Suprapubic skin (tissue), 4 donors: Measurements from ENCODE around the gene EIF3K. TPM values are rescaled to one million over a fixed set of nuclear protein-coding genes. Genes with fewer than 3 reads are reported as not detected.

Experiments
- DNase-seq, 2 donors: peaks; one replicate each; pipeline ENCODE4 v3.0.0-alpha.2; 2019; ENCODE audit warnings: low spot score in 2 of 2
- H3K27ac ChIP-seq: fragments of 200-600 bp; sonication (generic); one replicate; pipeline ENCODE4 v1.5.1; 2019
- H3K27me3 ChIP-seq: fragments of 200-600 bp; sonication (generic); one replicate; pipeline ENCODE4 v1.5.1; 2019
- H3K36me3 ChIP-seq: fragments of 200-600 bp; sonication (generic); one replicate; pipeline ENCODE4 v1.5.1; 2019
- H3K4me1 ChIP-seq: fragments of 200-600 bp; sonication (generic); one replicate; pipeline ENCODE4 v1.5.1; 2019
- H3K4me3 ChIP-seq: fragments of 200-600 bp; sonication (generic); one replicate; pipeline ENCODE4 v1.5.1; 2019; ENCODE audit warnings: mild to moderate bottlenecking
- H3K9me3 ChIP-seq: fragments of 200-600 bp; sonication (generic); one replicate; pipeline ENCODE4 v1.5.1; 2019
- EP300 ChIP-seq: sonication (generic); formaldehyde crosslinking; IDR thresholded peaks from one replicate; pipeline ENCODE4 v1.6.1; 2017; ENCODE audit warnings: antibody characterized with exemption
- POLR2A ChIP-seq, 2 donors: fragments of 450-650 bp; IDR thresholded peaks; one replicate each; pipeline ENCODE4 v1.6.1; 2017; ENCODE audit warnings: antibody characterized with exemption in 2 of 2, mild to moderate bottlenecking in 2 of 2, moderate library complexity in 2 of 2
- POLR2AphosphoS5 ChIP-seq, 3 donors: sonication (generic); formaldehyde crosslinking; IDR thresholded peaks; one replicate each; pipeline ENCODE4 v1.6.1; 2017; ENCODE audit warnings: antibody characterized with exemption in 3 of 3
- WGBS: methylation state at CpG from one replicate; pipeline ENCODE4 v1.1.5; 2018; 5-methylcytosine and 5-hydroxymethylcytosine counted together
- total RNA-seq, 4 donors: library from RNA; depleted of rRNA; stranded (reverse); fragments of >200 nt; gene quantifications; one replicate each; pipeline ENCODE4 v1.1.0, GENCODE V29; 2016
- TF ChIP-seq, protein P1 (sequence below), 2 donors: fragments of 200-600 bp in 1 of 2; fragments of 450-650 bp in 1 of 2; sonication (generic) in 1 of 2; IDR thresholded peaks; one replicate each; pipeline ENCODE4 v1.5.1; 2016 to 2019; ENCODE audit warnings: antibody characterized with exemption in 2 of 2, mild to moderate bottlenecking in 1 of 2, moderate library complexity in 1 of 2

The EIF3K gene
- total RNA-seq, 4 donors from 2014 or later, result 274 to 587 (median 557) TPM

DNA sequence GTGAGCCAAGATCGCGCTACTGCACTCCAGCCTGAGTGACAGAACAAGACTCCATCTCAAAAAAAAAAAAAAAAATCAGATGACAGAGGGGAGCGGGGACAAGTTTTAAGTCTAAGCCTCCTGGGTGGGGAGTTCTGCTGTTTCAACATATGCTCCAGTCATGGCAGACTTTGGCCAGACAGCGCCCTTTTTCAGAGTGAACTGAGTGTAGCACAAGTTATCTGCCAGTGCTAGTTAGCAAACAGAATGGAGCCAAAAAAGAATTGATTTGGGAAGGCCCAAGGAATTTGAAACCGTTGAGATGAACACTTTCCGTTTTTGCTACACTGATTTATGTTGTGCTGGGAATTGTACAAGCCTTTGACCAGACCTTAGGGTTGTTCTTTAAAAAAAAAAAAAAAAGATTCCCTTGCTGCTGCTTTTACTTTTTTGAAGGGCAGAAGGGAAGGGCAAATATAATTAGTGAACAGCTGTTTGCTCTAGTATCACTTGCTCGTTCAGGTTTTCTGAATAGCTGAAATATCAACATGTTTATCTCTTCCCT is 34.1 kb downstream of the EIF3K start:
- Histone ChIP-seq H3K36me3 (no peaks in the 10 kb centered on the region), H3K27ac (peak overlapping the region; percentile 96), H3K9me3 (no peaks in the 10 kb centered on the region), H3K4me3 (no peak overlapping the region), H3K4me1 (peaks cover 96% of the 10 kb centered on the region), H3K27me3 (no peaks in the 10 kb centered on the region)
- no peak for DNase-seq
- 28% methylated on average over 7 of the region's 7 CpGs for WGBS
- TF ChIP-seq POLR2A (IDR thresholded peaks at IDR 0.05) (no peak), POLR2AphosphoS5 (IDR thresholded peaks at IDR 0.05) (no peak), EP300 (no peak)
- TF ChIP-seq, protein P1, sequence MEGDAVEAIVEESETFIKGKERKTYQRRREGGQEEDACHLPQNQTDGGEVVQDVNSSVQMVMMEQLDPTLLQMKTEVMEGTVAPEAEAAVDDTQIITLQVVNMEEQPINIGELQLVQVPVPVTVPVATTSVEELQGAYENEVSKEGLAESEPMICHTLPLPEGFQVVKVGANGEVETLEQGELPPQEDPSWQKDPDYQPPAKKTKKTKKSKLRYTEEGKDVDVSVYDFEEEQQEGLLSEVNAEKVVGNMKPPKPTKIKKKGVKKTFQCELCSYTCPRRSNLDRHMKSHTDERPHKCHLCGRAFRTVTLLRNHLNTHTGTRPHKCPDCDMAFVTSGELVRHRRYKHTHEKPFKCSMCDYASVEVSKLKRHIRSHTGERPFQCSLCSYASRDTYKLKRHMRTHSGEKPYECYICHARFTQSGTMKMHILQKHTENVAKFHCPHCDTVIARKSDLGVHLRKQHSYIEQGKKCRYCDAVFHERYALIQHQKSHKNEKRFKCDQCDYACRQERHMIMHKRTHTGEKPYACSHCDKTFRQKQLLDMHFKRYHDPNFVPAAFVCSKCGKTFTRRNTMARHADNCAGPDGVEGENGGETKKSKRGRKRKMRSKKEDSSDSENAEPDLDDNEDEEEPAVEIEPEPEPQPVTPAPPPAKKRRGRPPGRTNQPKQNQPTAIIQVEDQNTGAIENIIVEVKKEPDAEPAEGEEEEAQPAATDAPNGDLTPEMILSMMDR (IDR thresholded peaks at IDR 0.05), result no peak

DNA sequence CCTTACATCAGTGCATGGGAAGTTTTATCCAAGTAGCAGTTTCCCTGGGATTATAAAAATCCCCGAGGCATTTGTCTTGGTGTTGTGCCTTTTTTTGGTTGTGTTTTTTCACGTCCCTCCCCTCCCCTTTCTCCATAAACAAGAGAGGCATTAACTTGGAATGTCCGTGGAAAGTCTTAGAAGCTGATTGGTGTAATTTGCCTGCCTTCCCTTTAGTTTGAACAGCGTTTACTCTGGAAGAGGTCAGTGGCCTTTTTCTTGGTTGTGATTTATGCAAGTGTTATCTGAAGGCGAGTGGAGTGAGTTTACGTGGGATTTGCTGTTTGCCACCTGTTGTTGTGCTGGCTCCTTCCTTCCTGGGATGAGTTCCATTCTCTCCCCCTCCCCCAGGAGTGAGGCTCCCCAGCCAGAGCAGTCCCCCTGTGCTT is 35.7 kb downstream of the EIF3K start:
- WGBS, result 32% methylated on average over 6 of the region's 6 CpGs
- TF ChIP-seq, protein P1 (IDR thresholded peaks at IDR 0.05), result no peak
- TF ChIP-seq POLR2AphosphoS5 (IDR thresholded peaks at IDR 0.05) (no peak), EP300 (no peak), POLR2A (IDR thresholded peaks at IDR 0.05) (no peak)
- Histone ChIP-seq H3K27me3 (no peaks in the 10 kb centered on the region), H3K4me3 (no peak overlapping the region), H3K27ac (peak overlapping the region; percentile 96), H3K9me3 (no peaks in the 10 kb centered on the region), H3K36me3 (no peaks in the 10 kb centered on the region), H3K4me1 (peaks cover 98% of the 10 kb centered on the region)
- DNase-seq, result no peak

- no peak for DNase-seq
- Histone ChIP-seq H3K4me3 (no peak overlapping the region), H3K9me3 (no peaks in the 10 kb centered on the region), H3K36me3 (no peaks in the 10 kb centered on the region), H3K27ac (peak overlapping the region; percentile 96), H3K27me3 (no peaks in the 10 kb centered on the region), H3K4me1 (peaks cover 98% of the 10 kb centered on the region)
- WGBS, result 49% methylated on average over 5 of the region's 5 CpGs
- TF ChIP-seq, protein P1 (IDR thresholded peaks at IDR 0.05), result no peak
- no peak for TF ChIP-seq POLR2A (IDR thresholded peaks at IDR 0.05)
- no peak for TF ChIP-seq EP300
- no peak for TF ChIP-seq POLR2AphosphoS5 (IDR thresholded peaks at IDR 0.05)
Measured at GRCh38 chr19:38655148-38655824, 36.3 kb downstream of the EIF3K start.

- WGBS, result 68% methylated on average over 7 of the region's 7 CpGs
- Histone ChIP-seq H3K4me1 (peaks cover 98% of the 10 kb centered on the region), H3K36me3 (no peaks in the 10 kb centered on the region), H3K9me3 (no peaks in the 10 kb centered on the region), H3K27me3 (no peaks in the 10 kb centered on the region), H3K4me3 (no peak overlapping the region), H3K27ac (peak overlapping the region; percentile 96)
- no peak for DNase-seq
- TF ChIP-seq, protein P1 (IDR thresholded peaks at IDR 0.05), result no peak
- TF ChIP-seq POLR2AphosphoS5 (IDR thresholded peaks at IDR 0.05), result peak in 1 of 3 donors; percentile 71
Measured at GRCh38 chr19:38656171-38656981, 37.4 kb downstream of the EIF3K start.

- H3K4me1 ChIP-seq, result peaks cover 98% of the 10 kb centered on the region
- 41% methylated on average over 8 of the region's 8 CpGs for WGBS
- H3K9me3 ChIP-seq, result no peaks in the 10 kb centered on the region
- H3K36me3 ChIP-seq, result no peaks in the 10 kb centered on the region
- TF ChIP-seq, protein P1 (IDR thresholded peaks at IDR 0.05), result no peak
- TF ChIP-seq POLR2AphosphoS5 (IDR thresholded peaks at IDR 0.05) (no peak), EP300 (no peak), POLR2A (IDR thresholded peaks at IDR 0.05) (no peak)
- peak overlapping the region; percentile 96 for H3K27ac ChIP-seq
- no peak for DNase-seq
- H3K4me3 ChIP-seq, result no peak overlapping the region
- no peaks in the 10 kb centered on the region for H3K27me3 ChIP-seq
Measured at GRCh38 chr19:38657633-38658222, 38.7 kb downstream of the EIF3K start.
